ENCODE measurements around the gene SYT8.
"Not testable (repeated sequence)": the region's sequence is repeated elsewhere in the genome, so short reads cannot be mapped to it uniquely, and the experiment has no call there.

DNA sequence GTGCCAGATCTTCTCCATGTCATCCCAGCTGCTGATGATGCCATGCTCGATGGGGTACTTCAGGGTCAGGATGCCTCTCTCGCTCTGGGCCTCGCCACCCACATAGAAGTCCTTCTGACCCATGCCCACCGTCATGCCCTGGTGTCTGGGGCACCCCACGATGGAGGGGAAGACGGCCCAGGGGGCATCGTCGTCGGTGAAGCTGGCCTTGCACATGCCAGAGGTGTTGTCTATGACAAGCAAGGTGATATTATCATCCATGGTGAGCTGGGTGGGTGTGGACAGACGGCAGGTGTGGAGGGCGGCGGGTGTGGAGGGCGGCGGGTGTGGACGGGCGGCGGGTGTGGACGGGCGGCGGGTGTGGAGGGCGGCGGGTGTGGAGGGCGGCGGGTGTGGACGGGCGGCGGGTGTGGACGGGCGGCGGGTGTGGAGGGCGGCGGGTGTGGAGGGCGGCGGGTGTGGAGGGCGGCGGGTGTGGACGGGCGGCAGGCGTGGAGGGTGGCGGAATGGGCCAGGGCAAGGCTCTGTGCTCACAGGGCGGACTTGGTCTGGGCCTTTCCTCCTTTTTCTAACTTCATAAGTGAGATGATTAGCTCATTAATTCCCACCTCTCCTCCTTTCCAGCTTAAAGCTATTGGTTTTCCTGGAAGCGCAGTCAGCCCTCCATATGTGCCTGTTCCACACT is 30.8 kb upstream of the SYT8 start:
- TF ChIP-seq, protein P1, sequence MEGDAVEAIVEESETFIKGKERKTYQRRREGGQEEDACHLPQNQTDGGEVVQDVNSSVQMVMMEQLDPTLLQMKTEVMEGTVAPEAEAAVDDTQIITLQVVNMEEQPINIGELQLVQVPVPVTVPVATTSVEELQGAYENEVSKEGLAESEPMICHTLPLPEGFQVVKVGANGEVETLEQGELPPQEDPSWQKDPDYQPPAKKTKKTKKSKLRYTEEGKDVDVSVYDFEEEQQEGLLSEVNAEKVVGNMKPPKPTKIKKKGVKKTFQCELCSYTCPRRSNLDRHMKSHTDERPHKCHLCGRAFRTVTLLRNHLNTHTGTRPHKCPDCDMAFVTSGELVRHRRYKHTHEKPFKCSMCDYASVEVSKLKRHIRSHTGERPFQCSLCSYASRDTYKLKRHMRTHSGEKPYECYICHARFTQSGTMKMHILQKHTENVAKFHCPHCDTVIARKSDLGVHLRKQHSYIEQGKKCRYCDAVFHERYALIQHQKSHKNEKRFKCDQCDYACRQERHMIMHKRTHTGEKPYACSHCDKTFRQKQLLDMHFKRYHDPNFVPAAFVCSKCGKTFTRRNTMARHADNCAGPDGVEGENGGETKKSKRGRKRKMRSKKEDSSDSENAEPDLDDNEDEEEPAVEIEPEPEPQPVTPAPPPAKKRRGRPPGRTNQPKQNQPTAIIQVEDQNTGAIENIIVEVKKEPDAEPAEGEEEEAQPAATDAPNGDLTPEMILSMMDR (IDR thresholded peaks at IDR 0.05) = not testable (repeated sequence)
- not testable (repeated sequence) for TF ChIP-seq POLR2A (IDR thresholded peaks at IDR 0.05)

All from breast epithelium (tissue), 3 donors.